ENCODE data around the gene SHISA7.

Gene SHISA7

GRCh38 chr19:55385724-55386492 is 57.2 kb downstream of the SHISA7 start, which contains the start of gene RPL28:
Gene RPL28, plus strand, starts transcription at chr19:55385932. Its CDS starts 426 bp downstream, at chr19:55386358.
- DNase-seq, result peak; percentile 99

- DNase-seq, result peak; percentile 99
These were observed 58.0 kb downstream of the SHISA7 start for GRCh38 chr19:55384920-55385723.

- peak; percentile 65 for DNase-seq
These were observed 58.8 kb downstream of the SHISA7 start, which contains the start of gene TMEM238 for GRCh38 chr19:55384131-55384919. Gene TMEM238, minus strand, starts transcription at chr19:55384292. Its CDS starts 33 bp downstream, at chr19:55384259.

- DNase-seq, result peak; percentile 69
These were observed 59.6 kb downstream of the SHISA7 start for GRCh38 chr19:55383279-55384130.

GRCh38 chr19:55382522-55383054 is 60.5 kb downstream of the SHISA7 start:
- DNase-seq, result no peak

GRCh38 chr19:55382013-55382412 is 61.1 kb downstream of the SHISA7 start:
- no peak for DNase-seq

- peak; percentile 86 for DNase-seq
These were observed 63.9 kb downstream of the SHISA7 start for GRCh38 chr19:55379174-55379573.
